Dermis lymphatic vessel endothelial cell (primary cell): ENCODE data around the gene PER1. TPM values are rescaled to one million over a fixed set of nuclear protein-coding genes. Genes with fewer than 3 reads are reported as not detected.

Experiments used
- total RNA-seq: library from RNA; depleted of rRNA; stranded (reverse); fragments of >200 nt; gene quantifications from 2 replicates; pipeline ENCODE4 v1.2.1, GENCODE V29; 2014

PER1 gene, protein sequence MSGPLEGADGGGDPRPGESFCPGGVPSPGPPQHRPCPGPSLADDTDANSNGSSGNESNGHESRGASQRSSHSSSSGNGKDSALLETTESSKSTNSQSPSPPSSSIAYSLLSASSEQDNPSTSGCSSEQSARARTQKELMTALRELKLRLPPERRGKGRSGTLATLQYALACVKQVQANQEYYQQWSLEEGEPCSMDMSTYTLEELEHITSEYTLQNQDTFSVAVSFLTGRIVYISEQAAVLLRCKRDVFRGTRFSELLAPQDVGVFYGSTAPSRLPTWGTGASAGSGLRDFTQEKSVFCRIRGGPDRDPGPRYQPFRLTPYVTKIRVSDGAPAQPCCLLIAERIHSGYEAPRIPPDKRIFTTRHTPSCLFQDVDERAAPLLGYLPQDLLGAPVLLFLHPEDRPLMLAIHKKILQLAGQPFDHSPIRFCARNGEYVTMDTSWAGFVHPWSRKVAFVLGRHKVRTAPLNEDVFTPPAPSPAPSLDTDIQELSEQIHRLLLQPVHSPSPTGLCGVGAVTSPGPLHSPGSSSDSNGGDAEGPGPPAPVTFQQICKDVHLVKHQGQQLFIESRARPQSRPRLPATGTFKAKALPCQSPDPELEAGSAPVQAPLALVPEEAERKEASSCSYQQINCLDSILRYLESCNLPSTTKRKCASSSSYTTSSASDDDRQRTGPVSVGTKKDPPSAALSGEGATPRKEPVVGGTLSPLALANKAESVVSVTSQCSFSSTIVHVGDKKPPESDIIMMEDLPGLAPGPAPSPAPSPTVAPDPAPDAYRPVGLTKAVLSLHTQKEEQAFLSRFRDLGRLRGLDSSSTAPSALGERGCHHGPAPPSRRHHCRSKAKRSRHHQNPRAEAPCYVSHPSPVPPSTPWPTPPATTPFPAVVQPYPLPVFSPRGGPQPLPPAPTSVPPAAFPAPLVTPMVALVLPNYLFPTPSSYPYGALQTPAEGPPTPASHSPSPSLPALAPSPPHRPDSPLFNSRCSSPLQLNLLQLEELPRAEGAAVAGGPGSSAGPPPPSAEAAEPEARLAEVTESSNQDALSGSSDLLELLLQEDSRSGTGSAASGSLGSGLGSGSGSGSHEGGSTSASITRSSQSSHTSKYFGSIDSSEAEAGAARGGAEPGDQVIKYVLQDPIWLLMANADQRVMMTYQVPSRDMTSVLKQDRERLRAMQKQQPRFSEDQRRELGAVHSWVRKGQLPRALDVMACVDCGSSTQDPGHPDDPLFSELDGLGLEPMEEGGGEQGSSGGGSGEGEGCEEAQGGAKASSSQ (N-terminal part only)
- total RNA-seq = 9.3 and 13.9 TPM in 2 replicates

GRCh38 chr17:8152112-8152775 lies at the start of gene PER1:
Gene PER1 (minus strand): TSS chr17:8152404. CDS start chr17:8150706, 1,698 bp downstream.

DNA sequence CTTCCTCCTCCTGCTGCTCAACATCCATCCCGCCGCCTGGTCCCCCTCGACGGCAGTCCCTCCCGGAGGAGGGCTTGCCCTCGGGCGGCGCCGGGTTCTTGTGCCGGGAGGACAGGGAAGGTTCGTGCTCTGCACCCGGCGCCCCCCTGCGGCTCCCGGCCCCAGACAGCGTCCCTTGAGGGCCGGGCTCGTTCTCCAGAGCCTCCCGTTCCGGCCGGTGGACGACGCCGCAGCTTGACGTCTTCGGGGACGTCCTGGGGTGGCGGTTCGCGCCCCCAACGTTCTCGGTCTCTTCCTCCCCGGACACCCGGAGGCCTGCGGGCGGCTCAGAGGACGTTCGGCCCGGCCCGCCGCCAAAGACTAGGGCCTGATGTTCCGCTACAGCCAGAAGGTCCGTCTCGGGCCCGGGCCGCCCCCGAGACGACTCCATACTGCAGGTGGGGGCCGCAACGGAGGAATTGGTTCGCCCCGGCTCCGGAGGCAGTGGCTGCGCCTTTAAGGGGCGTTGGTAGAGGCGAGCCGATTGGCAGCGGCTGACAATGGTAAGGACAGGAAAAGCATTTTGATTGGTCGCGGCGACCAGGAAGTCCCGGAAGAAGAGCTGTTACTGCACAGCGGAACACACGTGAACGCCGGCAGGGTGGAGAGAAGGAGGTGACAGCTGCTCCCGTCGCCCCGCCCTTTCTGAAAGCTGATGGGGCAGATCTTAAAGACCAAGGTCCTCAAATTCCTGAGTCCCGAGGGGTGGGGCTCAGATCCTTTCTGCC lies 37.7 kb upstream of the PER1 start, which contains the start of gene BORCS6:
Gene BORCS6, minus strand, starts transcription at position 470 of the 767 bp plus-strand sequence. Its CDS starts 40 bp downstream, at position 430.

GRCh38 chr17:8176197-8176940 lies 24.2 kb upstream of the PER1 start, which contains the start of gene TMEM107:
Gene TMEM107 (minus strand): TSS chr17:8176380. CDS start chr17:8176286, 94 bp downstream.

GRCh38 chr17:8162233-8162996 lies 10.2 kb upstream of the PER1 start, which contains the start of gene VAMP2:
Gene VAMP2 (minus strand): TSS chr17:8162948. CDS start chr17:8162879, 69 bp downstream.

GRCh38 chr17:8123695-8124349 lies 28.4 kb downstream of the PER1 start, which contains the start of gene HES7:
Gene HES7 (minus strand): TSS chr17:8124106. CDS start chr17:8124084, 22 bp downstream.

DNA sequence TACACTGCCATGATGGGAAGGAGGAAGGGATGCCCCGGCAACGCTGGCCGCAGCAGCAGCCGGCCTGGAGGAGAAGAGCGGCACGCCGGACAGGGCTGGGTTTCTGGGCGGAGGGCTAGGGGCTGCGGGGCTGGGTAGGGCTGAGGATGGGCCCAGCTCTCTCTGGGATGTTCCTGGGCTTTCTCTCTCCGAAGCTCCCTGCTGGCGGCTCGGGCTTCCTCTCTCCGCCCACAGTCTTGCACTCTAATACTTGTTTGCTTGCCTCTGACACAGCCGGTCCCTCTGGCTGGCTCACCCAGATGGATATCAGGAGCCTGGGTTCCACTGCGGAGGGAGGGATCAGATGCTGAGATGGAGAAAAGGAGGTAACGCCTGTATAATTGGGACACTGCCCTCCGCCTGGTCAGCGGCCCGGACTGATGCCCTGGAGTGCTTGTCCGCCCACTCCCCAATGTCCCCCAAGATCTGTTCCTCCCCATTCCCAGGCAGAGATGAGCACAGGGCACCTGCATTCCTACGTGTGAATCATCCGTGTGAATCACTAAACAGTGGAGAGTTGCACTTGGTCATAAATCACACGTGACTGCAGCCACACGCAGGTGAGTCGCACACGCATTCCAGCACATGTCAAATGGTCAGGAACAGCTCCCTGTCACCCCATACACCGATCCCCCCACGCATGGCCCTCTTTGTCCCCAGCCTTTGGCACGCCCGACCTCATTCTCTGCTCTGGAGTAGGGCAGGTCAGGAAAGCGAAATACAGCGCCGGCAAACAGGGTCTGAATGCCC lies 34.0 kb downstream of the PER1 start, which contains the start of gene ALOXE3:
Gene ALOXE3, minus strand, starts transcription at position 535 of the 789 bp plus-strand sequence. Its CDS starts 524 bp downstream, at position 11.

Other genes starting within 250 kb of the PER1 start
- gene RNF227, start 236.1 kb downstream of the PER1 start, total RNA-seq = 0.43 and 3.0 TPM in 2 replicates
- 0.11 and 0.17 TPM in 2 replicates for gene KCNAB3, start 222.5 kb downstream of the PER1 start, total RNA-seq
- gene TRAPPC1, start 220.5 kb downstream of the PER1 start, total RNA-seq = 49.1 and 54.8 TPM in 2 replicates
- 10.0 and 11.8 TPM in 2 replicates for gene CNTROB, start 220.2 kb downstream of the PER1 start, total RNA-seq
- gene GUCY2D, start 149.8 kb downstream of the PER1 start, total RNA-seq = not detected in 2 replicates
- gene ALOX15B, start 113.3 kb downstream of the PER1 start, total RNA-seq = not detected in 2 replicates
- gene ALOX12B, start 64.7 kb downstream of the PER1 start, total RNA-seq = not detected in 2 replicates
- under 0.01 TPM in 1 of 2 replicates, not detected in the other for gene ALOXE3, start 33.9 kb downstream of the PER1 start, total RNA-seq
- not detected in 2 replicates for gene HES7, start 28.3 kb downstream of the PER1 start, total RNA-seq
- gene VAMP2, start 10.5 kb upstream of the PER1 start, total RNA-seq = 4.0 and 4.2 TPM in 2 replicates
- gene TMEM107, start 24.0 kb upstream of the PER1 start, total RNA-seq = 28.2 and 45.3 TPM in 2 replicates
- gene BORCS6, start 37.8 kb upstream of the PER1 start, total RNA-seq = 8.5 and 10.7 TPM in 2 replicates
- gene AURKB, start 58.2 kb upstream of the PER1 start, total RNA-seq = 5.9 and 6.2 TPM in 2 replicates
- 5.1 and 6.8 TPM in 2 replicates for gene CTC1, start 95.7 kb upstream of the PER1 start, total RNA-seq
- gene PFAS, start 96.9 kb upstream of the PER1 start, total RNA-seq = 11.5 and 17.3 TPM in 2 replicates
- 8.8 and 12.8 TPM in 2 replicates for gene RANGRF, start 136.3 kb upstream of the PER1 start, total RNA-seq
- 0.34 and 0.87 TPM in 2 replicates for gene SLC25A35, start 143.0 kb upstream of the PER1 start, total RNA-seq
- gene ARHGEF15, start 157.8 kb upstream of the PER1 start, total RNA-seq = 7.3 and 8.3 TPM in 2 replicates
- not detected in 2 replicates for gene ODF4, start 187.4 kb upstream of the PER1 start, total RNA-seq
- 3,416 and 4,163 TPM in 2 replicates for gene RPL26, start 230.8 kb upstream of the PER1 start, total RNA-seq
- not detected in 2 replicates for gene RNF222, start 245.4 kb upstream of the PER1 start, total RNA-seq